ENCODE results near the gene ATP8A2.

DNA sequence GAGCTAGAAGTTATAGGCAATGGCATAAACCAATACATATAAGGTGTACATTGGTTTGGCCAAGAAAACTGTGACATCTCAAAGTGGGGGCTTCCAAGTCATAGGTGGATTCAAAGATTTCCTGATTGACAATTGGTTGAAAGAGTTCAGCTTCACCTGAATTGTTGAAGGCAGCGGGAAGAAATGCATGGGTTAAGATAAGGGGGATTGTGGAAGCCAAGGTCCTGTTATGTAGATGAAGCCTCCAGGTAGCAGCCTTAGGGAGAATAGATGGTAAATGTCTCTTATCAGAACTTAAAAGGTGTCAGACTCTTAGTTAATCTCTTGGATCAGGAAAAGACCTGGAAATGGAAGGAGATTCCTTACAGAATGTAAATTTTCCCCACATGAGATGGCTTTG, 26.0 kb downstream of the ATP8A2 start:
- TF ChIP-seq, protein P1, sequence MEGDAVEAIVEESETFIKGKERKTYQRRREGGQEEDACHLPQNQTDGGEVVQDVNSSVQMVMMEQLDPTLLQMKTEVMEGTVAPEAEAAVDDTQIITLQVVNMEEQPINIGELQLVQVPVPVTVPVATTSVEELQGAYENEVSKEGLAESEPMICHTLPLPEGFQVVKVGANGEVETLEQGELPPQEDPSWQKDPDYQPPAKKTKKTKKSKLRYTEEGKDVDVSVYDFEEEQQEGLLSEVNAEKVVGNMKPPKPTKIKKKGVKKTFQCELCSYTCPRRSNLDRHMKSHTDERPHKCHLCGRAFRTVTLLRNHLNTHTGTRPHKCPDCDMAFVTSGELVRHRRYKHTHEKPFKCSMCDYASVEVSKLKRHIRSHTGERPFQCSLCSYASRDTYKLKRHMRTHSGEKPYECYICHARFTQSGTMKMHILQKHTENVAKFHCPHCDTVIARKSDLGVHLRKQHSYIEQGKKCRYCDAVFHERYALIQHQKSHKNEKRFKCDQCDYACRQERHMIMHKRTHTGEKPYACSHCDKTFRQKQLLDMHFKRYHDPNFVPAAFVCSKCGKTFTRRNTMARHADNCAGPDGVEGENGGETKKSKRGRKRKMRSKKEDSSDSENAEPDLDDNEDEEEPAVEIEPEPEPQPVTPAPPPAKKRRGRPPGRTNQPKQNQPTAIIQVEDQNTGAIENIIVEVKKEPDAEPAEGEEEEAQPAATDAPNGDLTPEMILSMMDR (IDR thresholded peaks at IDR 0.05) = no peak
- TF ChIP-seq POLR2A (IDR thresholded peaks at IDR 0.05) (no peak), POLR2AphosphoS5 (IDR thresholded peaks at IDR 0.05) (no peak), EP300 (IDR thresholded peaks at IDR 0.05) (no peak)

Measured in upper lobe of left lung (tissue), 4 donors.